Osteoblast (primary cell): Measurements from ENCODE around the gene EOLA1. TPM values are rescaled to one million over a fixed set of nuclear protein-coding genes. Genes with fewer than 3 reads are reported as not detected.

Experiments used
- DNase-seq: peaks from one replicate; pipeline ENCODE4 v3.0.0; 2011; ENCODE audit warnings: low spot score, mixed read lengths; ENCODE audit not compliant: insufficient read length; ENCODE audit errors: missing footprints
- H2AFZ ChIP-seq: 2 replicates; pipeline ENCODE4 v1.6.0; 2011; ENCODE audit warnings: mild to moderate bottlenecking, low read length
- H3K27ac ChIP-seq: 2 replicates; pipeline ENCODE4 v1.5.1; 2011; ENCODE audit warnings: mild to moderate bottlenecking, low read depth, low read length, moderate library complexity
- H3K27me3 ChIP-seq: 2 replicates; pipeline ENCODE4 v1.6.0; 2012; ENCODE audit warnings: mild to moderate bottlenecking, control low read depth, inconsistent platforms, low read length, moderate library complexity; ENCODE audit not compliant: insufficient read depth
- H3K36me3 ChIP-seq: 2 replicates; pipeline ENCODE4 v1.5.1; 2011; ENCODE audit warnings: mild to moderate bottlenecking, low read length, control low read depth, moderate library complexity; ENCODE audit not compliant: insufficient read depth
- H3K4me1 ChIP-seq: 2 replicates; pipeline ENCODE4 v1.5.1; 2011; ENCODE audit warnings: mild to moderate bottlenecking, low read length, control low read depth, moderate library complexity; ENCODE audit not compliant: insufficient read depth
- H3K4me2 ChIP-seq: 2 replicates; pipeline ENCODE4 v1.6.0; 2011; ENCODE audit warnings: mild to moderate bottlenecking, low read length; ENCODE audit not compliant: insufficient read depth
- H3K4me3 ChIP-seq: fragments of 200-600 bp; sonication (generic); 3 replicates; pipeline ENCODE4 v1.5.1; 2012; ENCODE audit warnings: mild to moderate bottlenecking, low read length, inconsistent platforms; ENCODE audit not compliant: insufficient read depth
- H3K79me2 ChIP-seq: 2 replicates; pipeline ENCODE4 v1.6.0; 2012; ENCODE audit warnings: mild to moderate bottlenecking, low read length, control low read depth, inconsistent platforms; ENCODE audit not compliant: insufficient read depth
- H3K9me3 ChIP-seq: 2 replicates; pipeline ENCODE4 v1.5.1; 2011; ENCODE audit warnings: low read depth, low read length, control low read depth
- H4K20me1 ChIP-seq: 2 replicates; pipeline ENCODE4 v1.6.0; 2012; ENCODE audit warnings: mild to moderate bottlenecking, low read length, control low read depth; ENCODE audit not compliant: insufficient read depth
- total RNA-seq: library from RNA; depleted of rRNA; stranded (reverse); fragments of >200 nt; gene quantifications from 2 replicates; pipeline ENCODE4 v1.2.3, GENCODE V29; 2012
- TF ChIP-seq, protein P1 (sequence below): IDR thresholded peaks from 2 replicates; pipeline ENCODE4 v1.5.1; 2011; ENCODE audit warnings: mild to moderate bottlenecking, low read depth, low read length, moderate library complexity; ENCODE audit errors: extremely low read depth

EOLA1 gene
- total RNA-seq, 1 donor, result 13.0 TPM

DNA sequence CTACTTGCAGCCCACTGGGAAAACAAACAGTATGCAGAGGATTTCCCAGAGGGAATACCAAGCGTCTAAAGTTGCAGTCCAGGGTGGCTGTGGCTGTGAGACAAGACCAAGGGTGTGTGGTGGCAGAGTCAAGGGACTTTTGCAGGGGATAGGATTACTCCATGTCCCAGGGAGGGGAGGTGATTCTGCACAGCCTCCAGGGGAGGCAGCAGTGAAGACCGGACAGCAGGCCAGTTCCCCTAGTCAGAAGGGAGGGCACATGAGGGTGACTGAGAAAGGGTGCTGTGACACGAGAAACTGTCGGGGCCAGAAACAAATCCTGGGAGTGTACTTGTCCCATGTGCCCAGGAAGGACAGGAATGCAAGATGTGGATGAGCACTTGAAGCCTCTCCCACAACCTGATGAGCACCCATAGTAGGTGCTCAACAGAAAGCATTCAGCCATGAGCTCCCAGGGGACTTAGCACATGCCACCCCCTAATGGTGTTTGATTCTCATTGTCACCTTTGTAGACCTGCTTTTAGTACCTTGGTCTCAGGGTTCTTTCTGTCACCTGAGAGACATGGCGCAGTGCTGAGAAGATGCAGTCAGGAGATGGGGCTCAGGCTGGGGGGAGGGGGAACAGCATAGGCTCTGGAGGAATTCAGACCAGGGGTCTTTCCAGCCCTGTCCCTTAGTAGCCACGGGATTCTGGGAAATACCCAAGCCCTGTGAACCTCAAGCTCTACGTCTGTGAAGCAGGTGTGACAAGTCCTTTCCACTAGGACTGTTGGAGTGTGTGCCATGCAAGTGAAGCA is 27.0 kb downstream of the EOLA1 start:
- no peaks in the 10 kb centered on the region for H3K79me2 ChIP-seq
- H3K4me3 ChIP-seq, result no peak overlapping the region
- H3K36me3 ChIP-seq, result no peaks in the 10 kb centered on the region
- no peaks in the 10 kb centered on the region for H3K9me3 ChIP-seq
- H4K20me1 ChIP-seq, result no peaks in the 10 kb centered on the region
- H3K27ac ChIP-seq, result no peak overlapping the region
- H3K4me1 ChIP-seq, result no peaks in the 10 kb centered on the region
- no peak overlapping the region for H2AFZ ChIP-seq
- H3K4me2 ChIP-seq, result no peak overlapping the region
- DNase-seq, result no peak
- TF ChIP-seq, protein P1, sequence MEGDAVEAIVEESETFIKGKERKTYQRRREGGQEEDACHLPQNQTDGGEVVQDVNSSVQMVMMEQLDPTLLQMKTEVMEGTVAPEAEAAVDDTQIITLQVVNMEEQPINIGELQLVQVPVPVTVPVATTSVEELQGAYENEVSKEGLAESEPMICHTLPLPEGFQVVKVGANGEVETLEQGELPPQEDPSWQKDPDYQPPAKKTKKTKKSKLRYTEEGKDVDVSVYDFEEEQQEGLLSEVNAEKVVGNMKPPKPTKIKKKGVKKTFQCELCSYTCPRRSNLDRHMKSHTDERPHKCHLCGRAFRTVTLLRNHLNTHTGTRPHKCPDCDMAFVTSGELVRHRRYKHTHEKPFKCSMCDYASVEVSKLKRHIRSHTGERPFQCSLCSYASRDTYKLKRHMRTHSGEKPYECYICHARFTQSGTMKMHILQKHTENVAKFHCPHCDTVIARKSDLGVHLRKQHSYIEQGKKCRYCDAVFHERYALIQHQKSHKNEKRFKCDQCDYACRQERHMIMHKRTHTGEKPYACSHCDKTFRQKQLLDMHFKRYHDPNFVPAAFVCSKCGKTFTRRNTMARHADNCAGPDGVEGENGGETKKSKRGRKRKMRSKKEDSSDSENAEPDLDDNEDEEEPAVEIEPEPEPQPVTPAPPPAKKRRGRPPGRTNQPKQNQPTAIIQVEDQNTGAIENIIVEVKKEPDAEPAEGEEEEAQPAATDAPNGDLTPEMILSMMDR, result no peak
- H3K27me3 ChIP-seq, result peaks cover 2% of the 10 kb centered on the region

DNA sequence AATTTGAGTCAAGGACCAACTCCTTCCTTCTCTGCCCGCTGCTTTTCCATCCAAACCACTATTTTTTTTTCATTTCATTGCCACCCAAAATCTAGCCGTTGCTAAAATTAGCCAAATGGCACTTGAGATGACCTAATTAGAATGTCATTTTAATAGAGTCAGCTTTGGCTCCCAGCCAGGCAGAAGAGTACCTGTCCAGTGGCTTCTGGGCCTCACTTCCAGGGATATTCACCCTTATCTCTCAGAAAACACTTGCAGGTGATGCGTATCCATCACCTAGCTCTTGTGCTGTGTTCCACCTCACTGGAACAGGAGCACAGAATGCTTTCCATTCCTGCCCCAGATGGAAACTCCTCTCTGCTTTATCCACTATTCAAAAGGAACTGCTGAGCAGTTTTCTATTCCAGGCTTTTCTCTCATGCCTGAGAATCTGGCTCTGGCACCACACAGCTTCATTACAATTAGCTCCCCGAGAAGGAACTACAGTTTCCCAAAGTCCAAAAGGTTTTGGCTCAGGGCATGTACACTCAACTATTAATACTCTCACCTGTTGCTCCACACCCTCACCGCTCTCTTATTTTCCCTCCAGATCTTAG is 28.0 kb downstream of the EOLA1 start:
- no peaks in the 10 kb centered on the region for H3K79me2 ChIP-seq
- no peaks in the 10 kb centered on the region for H3K4me1 ChIP-seq
- no peaks in the 10 kb centered on the region for H4K20me1 ChIP-seq
- H3K4me2 ChIP-seq, result no peak overlapping the region
- peaks cover 2% of the 10 kb centered on the region for H3K27me3 ChIP-seq
- TF ChIP-seq, protein P1, result no peak
- DNase-seq, result no peak
- no peak overlapping the region for H3K4me3 ChIP-seq
- no peaks in the 10 kb centered on the region for H3K36me3 ChIP-seq
- no peak overlapping the region for H3K27ac ChIP-seq
- H3K9me3 ChIP-seq, result no peaks in the 10 kb centered on the region
- no peak overlapping the region for H2AFZ ChIP-seq

DNA sequence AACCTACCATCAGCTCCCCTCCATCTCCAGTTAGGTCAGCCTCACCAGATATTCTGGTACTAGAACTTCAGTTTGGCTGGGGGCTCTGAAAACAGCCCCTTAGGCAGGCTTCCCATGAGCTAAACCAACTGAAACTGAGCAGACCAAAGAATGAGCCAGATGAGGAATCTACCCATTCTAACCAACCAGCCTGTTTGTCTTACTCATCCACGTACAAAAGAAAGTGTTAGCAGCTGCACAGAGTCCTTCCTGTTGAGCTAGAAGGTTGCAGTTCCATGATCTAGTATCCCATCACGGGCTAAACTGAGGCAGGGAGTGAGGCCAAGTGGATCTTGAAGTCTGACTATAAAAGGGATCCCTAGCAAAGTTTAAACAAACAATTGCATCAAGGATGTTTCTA is 29.0 kb downstream of the EOLA1 start:
- H3K27me3 ChIP-seq, result peaks cover 2% of the 10 kb centered on the region
- H3K36me3 ChIP-seq, result no peaks in the 10 kb centered on the region
- TF ChIP-seq, protein P1, result no peak
- no peaks in the 10 kb centered on the region for H3K79me2 ChIP-seq
- H3K4me2 ChIP-seq, result no peak overlapping the region
- H3K27ac ChIP-seq, result no peak overlapping the region
- no peak overlapping the region for H3K4me3 ChIP-seq
- no peak for DNase-seq
- no peaks in the 10 kb centered on the region for H3K9me3 ChIP-seq
- no peaks in the 10 kb centered on the region for H3K4me1 ChIP-seq
- no peaks in the 10 kb centered on the region for H4K20me1 ChIP-seq
- no peak overlapping the region for H2AFZ ChIP-seq

DNA sequence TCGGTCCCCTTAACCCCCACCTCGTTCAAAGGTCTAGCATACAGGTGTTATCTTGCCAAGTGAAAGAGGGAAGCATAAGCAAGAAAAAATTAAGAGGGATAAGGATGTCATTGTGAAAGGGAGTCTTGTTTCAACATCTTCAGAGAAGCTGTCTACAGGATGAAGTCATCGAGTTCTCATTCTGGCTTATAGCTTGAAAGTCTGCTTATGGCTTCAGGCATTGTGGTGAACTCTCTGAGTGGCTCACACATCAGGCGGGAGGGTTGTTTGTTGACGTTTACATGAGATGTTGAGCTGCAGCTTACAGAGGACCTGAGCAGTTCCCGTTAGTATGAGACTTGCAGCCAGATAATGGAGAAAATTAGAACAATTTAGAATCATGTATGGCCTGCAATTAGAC is 29.9 kb downstream of the EOLA1 start:
- Histone ChIP-seq H4K20me1 (no peaks in the 10 kb centered on the region), H3K27me3 (peaks cover 2% of the 10 kb centered on the region), H3K4me2 (no peak overlapping the region), H3K4me3 (no peak overlapping the region), H3K36me3 (no peaks in the 10 kb centered on the region), H3K4me1 (no peaks in the 10 kb centered on the region), H2AFZ (no peak overlapping the region), H3K79me2 (no peaks in the 10 kb centered on the region), H3K27ac (no peak overlapping the region), H3K9me3 (no peaks in the 10 kb centered on the region)
- DNase-seq, result no peak
- TF ChIP-seq, protein P1, result no peak
